Cardiac muscle cell (in vitro differentiated cells and primary cell): ENCODE measurements around the gene SV2C. TPM values are rescaled to one million over a fixed set of nuclear protein-coding genes. Genes with fewer than 3 reads are reported as not detected.
"Not testable (repeated sequence)": the region's sequence is repeated elsewhere in the genome, so short reads cannot be mapped to it uniquely, and the experiment has no call there.

Experiments
- DNase-seq, 2 donors: peaks; one replicate each; pipeline versions ENCODE4 v3.0.0 to v3.0.0-alpha.2; 2010 to 2017; ENCODE audit warnings: low read depth in 1 of 2, low spot score in 1 of 2
- H3K27ac ChIP-seq: fragments of 200-600 bp; sonication (generic); 2 replicates; pipeline ENCODE4 v1.5.1; 2016
- H3K27me3 ChIP-seq: fragments of 200-600 bp; sonication (generic); 2 replicates; pipeline ENCODE4 v1.6.0; 2016; ENCODE audit warnings: control low read depth
- H3K36me3 ChIP-seq: fragments of 200-600 bp; sonication (generic); 2 replicates; pipeline ENCODE4 v1.5.1; 2016; ENCODE audit warnings: control low read depth
- H3K4me1 ChIP-seq: fragments of 200-600 bp; sonication (generic); 2 replicates; pipeline ENCODE4 v1.8.1; 2017; ENCODE audit warnings: low read depth, mild to moderate bottlenecking, mixed run types
- H3K4me3 ChIP-seq: fragments of 200-600 bp; sonication (generic); 2 replicates; pipeline ENCODE4 v1.5.1; 2016; ENCODE audit warnings: mild to moderate bottlenecking
- H3K9me3 ChIP-seq: fragments of 200-600 bp; sonication (generic); 2 replicates; pipeline ENCODE4 v1.5.1; 2017; ENCODE audit warnings: low read depth, mild to moderate bottlenecking, control low read depth
- CTCF ChIP-seq: IDR thresholded peaks from 2 replicates; pipeline ENCODE4 v1.5.1; 2012; ENCODE audit warnings: low read depth, mild to moderate bottlenecking, low read length
- polyA plus RNA-seq: library from polyadenylated mRNA; unstranded; fragments of >200 nt; fragmentation: Nextera tagmentation; extraction: Ambion mirVana; gene quantifications from 2 replicates; pipeline ENCODE4 v1.2.1, GENCODE V29; 2016
- total RNA-seq: library from RNA; depleted of rRNA; stranded (reverse); fragments of >200 nt; gene quantifications from 2 replicates; pipeline ENCODE4 v1.2.3, GENCODE V29; 2016

Gene SV2C
- total and polyA plus RNA-seq, 2 experiments from 2014 or later, result 0.13 to 0.24 TPM

GRCh38 chr5:76086095-76086494 lies 2.9 kb downstream of the SV2C start:
- no peak for TF ChIP-seq CTCF
- Histone ChIP-seq H3K9me3 (no peaks in the 10 kb centered on the region), H3K36me3 (no peaks in the 10 kb centered on the region), H3K27me3 (peaks cover 76% of the 10 kb centered on the region), H3K4me3 (no peak overlapping the region), H3K4me1 (no peaks in the 10 kb centered on the region), H3K27ac (no peak overlapping the region)
- no peak for DNase-seq

- H3K36me3 ChIP-seq, H3K9me3 ChIP-seq, H3K4me1 ChIP-seq, H3K4me3 ChIP-seq, H3K27ac ChIP-seq, DNase-seq: not testable (repeated sequence)
- H3K27me3 ChIP-seq, result peaks cover 45% of the 10 kb centered on the region
Measured at GRCh38 chr5:76089156-76089555, 6.0 kb downstream of the SV2C start.

GRCh38 chr5:76091351-76091750 lies 8.2 kb downstream of the SV2C start:
- Histone ChIP-seq H3K27ac (no peak overlapping the region), H3K9me3 (no peaks in the 10 kb centered on the region), H3K27me3 (peaks cover 23% of the 10 kb centered on the region), H3K4me1 (no peaks in the 10 kb centered on the region), H3K36me3 (no peaks in the 10 kb centered on the region), H3K4me3 (no peak overlapping the region)
- no peak for TF ChIP-seq CTCF
- no peak for DNase-seq

GRCh38 chr5:76099286-76099702 lies 16.1 kb downstream of the SV2C start:
- Histone ChIP-seq H3K4me3 (no peak overlapping the region), H3K9me3 (no peaks in the 10 kb centered on the region), H3K27me3 (peaks cover 7% of the 10 kb centered on the region), H3K27ac (no peak overlapping the region), H3K4me1 (no peaks in the 10 kb centered on the region), H3K36me3 (no peaks in the 10 kb centered on the region)
- no peak for TF ChIP-seq CTCF
- DNase-seq, result no peak

GRCh38 chr5:76099756-76100155 lies 16.6 kb downstream of the SV2C start:
- no peaks in the 10 kb centered on the region for H3K36me3 ChIP-seq
- peaks cover 7% of the 10 kb centered on the region for H3K27me3 ChIP-seq
- H3K27ac ChIP-seq, result no peak overlapping the region
- H3K4me3 ChIP-seq, result no peak overlapping the region
- TF ChIP-seq CTCF, result no peak
- no peaks in the 10 kb centered on the region for H3K9me3 ChIP-seq
- no peaks in the 10 kb centered on the region for H3K4me1 ChIP-seq
- no peak for DNase-seq

- no peak overlapping the region for H3K27ac ChIP-seq
Measured at GRCh38 chr5:76104027-76104426, 20.8 kb downstream of the SV2C start.

More at GRCh38 chr5:76104027-76104426, 20.8 kb downstream of the SV2C start:
- peak; percentile 20 to 79 for DNase-seq
- Histone ChIP-seq H3K4me3 (no peak overlapping the region), H3K36me3 (no peaks in the 10 kb centered on the region), H3K4me1 (no peaks in the 10 kb centered on the region), H3K27me3 (peaks cover 11% of the 10 kb centered on the region), H3K9me3 (no peaks in the 10 kb centered on the region)
- no peak for TF ChIP-seq CTCF
